Measurements from ENCODE around the gene PTPRD. TPM values are rescaled to one million over a fixed set of nuclear protein-coding genes. Genes with fewer than 3 reads are reported as not detected.

The PTPRD gene
- total RNA-seq, 1 experiment from 2014 or later, result 32.5 TPM

GRCh38 chr9:8668751-8669150 is 1944.1 kb downstream of the PTPRD start:
- no peaks in the 10 kb centered on the region for H3K9me3 ChIP-seq (ENCODE audit: control insufficient read depth, low read depth, low read length)
- TF ChIP-seq CTCF (conservative IDR thresholded peaks at IDR 0.05), result no peak
- no peak overlapping the region for H3K27ac ChIP-seq (ENCODE audit: insufficient read length, low read depth, low read length)
- no peaks in the 10 kb centered on the region for H3K27me3 ChIP-seq (ENCODE audit: insufficient read depth, low read length)
- H3K56ac ChIP-seq (ENCODE audit: insufficient read length, low read depth, low read length), result no peak overlapping the region
- H3K23ac ChIP-seq (ENCODE audit: insufficient read length, low read depth, low read length), result no peak overlapping the region
- H4K20me1 ChIP-seq (ENCODE audit: control insufficient read depth, insufficient read depth, insufficient read length), result no peaks in the 10 kb centered on the region
- no peaks in the 10 kb centered on the region for H3K79me2 ChIP-seq (ENCODE audit: insufficient read depth, low read length)
- no peak overlapping the region for H3K9ac ChIP-seq (ENCODE audit: extremely low read depth, insufficient read length, low read length)
- no peak overlapping the region for H3K18ac ChIP-seq (ENCODE audit: insufficient read length, low read depth, low read length)
- H2BK5ac ChIP-seq (ENCODE audit: insufficient read length, low read length), result no peak overlapping the region
- no peaks in the 10 kb centered on the region for H3K23me2 ChIP-seq (ENCODE audit: insufficient read length, low read depth, low read length, poor library complexity, severe bottlenecking)
- Mint-ChIP-seq H3K4me3 (no peak overlapping the region), H3K36me3 (ENCODE audit: insufficient read depth in 1 of 3, low read depth in 3 of 3) (no peaks in the 10 kb centered on the region), H3K4me1 (peaks cover 0 to 3% of the 10 kb centered on the region in 2 experiments; a peak in 1 of 4 replicates), H3K9me3 (no peaks in the 10 kb centered on the region), H3K27me3 (ENCODE audit: low read depth) (no peaks in the 10 kb centered on the region), H3K27ac (no peak overlapping the region)
- H3K14ac ChIP-seq (ENCODE audit: insufficient read depth, low read length), result no peak overlapping the region
- no peak overlapping the region for H2AK5ac ChIP-seq (ENCODE audit: insufficient read length, low read length)
- no peak overlapping the region for H2BK12ac ChIP-seq (ENCODE audit: insufficient read length, low read depth, low read length)
- no peak overlapping the region for H2BK120ac ChIP-seq (ENCODE audit: low read depth, low read length, poor library complexity, severe bottlenecking)
- no peak overlapping the region for H2BK20ac ChIP-seq (ENCODE audit: low read depth, low read length, poor library complexity, severe bottlenecking)
- H4K8ac ChIP-seq (replicated peaks; ENCODE audit: insufficient read length, low read depth, low read length), result no peak overlapping the region
- no peak overlapping the region for H3K4ac ChIP-seq (ENCODE audit: low read depth, low read length)
- H4K91ac ChIP-seq (ENCODE audit: insufficient read length, low read depth, low read length), result no peak overlapping the region
- H3K79me1 ChIP-seq (ENCODE audit: insufficient read depth, low read depth, low read length, poor library complexity, severe bottlenecking), result no peaks in the 10 kb centered on the region
- H3K4me2 ChIP-seq (ENCODE audit: insufficient read depth, insufficient read length, low read length), result no peak overlapping the region
- no peaks in the 10 kb centered on the region for H3K4me1 ChIP-seq (ENCODE audit: insufficient read depth, low read length)
- H3T11ph ChIP-seq (ENCODE audit: low read length), result no peak overlapping the region
- no peak overlapping the region for H2AFZ ChIP-seq (ENCODE audit: low read length)
- no peak for DNase-seq
- no CpG with 5 or more reads among the region's 1 CpG for WGBS (ENCODE audit: extremely low coverage, insufficient read length, low lambda C conversion rate)
- H4K5ac ChIP-seq (ENCODE audit: insufficient read length, low read depth, low read length), result no peak overlapping the region
- H2BK15ac ChIP-seq (ENCODE audit: low read depth, low read length), result no peak overlapping the region

Data from H9 (cell line).